Lower lobe of right lung (tissue), 2 donors: Measurements from ENCODE around the gene ATP1B3. TPM values are rescaled to one million over a fixed set of nuclear protein-coding genes. Genes with fewer than 3 reads are reported as not detected.
"Not testable (repeated sequence)": the region's sequence is repeated elsewhere in the genome, so short reads cannot be mapped to it uniquely, and the experiment has no call there.

Experiments
- ATAC-seq, 2 donors: fragments of 200-7000 bp; cut with Tn5 transposase; one replicate each; pipeline ENCODE4 v1.9.1; 2020 to 2022; ENCODE audit warnings: mild to moderate bottlenecking in 2 of 2, moderate library complexity in 2 of 2
- DNase-seq: peaks from one replicate; pipeline ENCODE4 v3.0.0-alpha.2; 2020
- H3K27ac ChIP-seq: fragments of 200-600 bp; one replicate; pipeline ENCODE4 v1.8.0; 2022
- H3K27me3 ChIP-seq: fragments of 200-600 bp; one replicate; pipeline ENCODE4 v1.8.0; 2022; ENCODE audit warnings: low read depth
- H3K36me3 ChIP-seq: fragments of 200-600 bp; one replicate; pipeline ENCODE4 v1.8.0; 2022; ENCODE audit warnings: mild to moderate bottlenecking
- H3K4me1 ChIP-seq: fragments of 200-600 bp; one replicate; pipeline ENCODE4 v1.8.0; 2022
- H3K4me3 ChIP-seq: fragments of 200-600 bp; one replicate; pipeline ENCODE4 v1.8.0; 2022; ENCODE audit warnings: mild to moderate bottlenecking
- H3K9me3 ChIP-seq: fragments of 200-600 bp; one replicate; pipeline ENCODE4 v1.8.0; 2022
- intact Hi-C: fragments of 100-400 bp; cut with DNase I; formaldehyde crosslinking; loops from one replicate; pipeline ENCODE4 v1.11.0; 2022
- total RNA-seq: library from RNA; stranded (reverse); fragmentation: NEBNext Ultra II Directional; extraction: Animal tissue kit (Norgen Biotek cat#: 25700); gene quantifications from one replicate; pipeline ENCODE4 v1.2.1, GENCODE V29; 2021
- TF ChIP-seq, protein P1 (sequence below): fragments of 200-600 bp; IDR thresholded peaks from one replicate; pipeline ENCODE4 v1.8.0; 2022; ENCODE audit warnings: antibody characterized with exemption, mild to moderate bottlenecking
- donor health status: DM: no; HTN: yes; CAD: no; lungs with severe emphysema.

ATP1B3 gene
- total RNA-seq, 1 donor from 2014 or later = 143 TPM

GRCh38 chr3:141845407-141846049, 30.9 kb upstream of the ATP1B3 start:
- Histone ChIP-seq H3K4me1 (no peaks in the 10 kb centered on the region), H3K27me3 (no peaks in the 10 kb centered on the region), H3K9me3 (no peaks in the 10 kb centered on the region), H3K4me3 (no peak overlapping the region), H3K27ac (no peak overlapping the region), H3K36me3 (no peaks in the 10 kb centered on the region)
- TF ChIP-seq, protein P1, sequence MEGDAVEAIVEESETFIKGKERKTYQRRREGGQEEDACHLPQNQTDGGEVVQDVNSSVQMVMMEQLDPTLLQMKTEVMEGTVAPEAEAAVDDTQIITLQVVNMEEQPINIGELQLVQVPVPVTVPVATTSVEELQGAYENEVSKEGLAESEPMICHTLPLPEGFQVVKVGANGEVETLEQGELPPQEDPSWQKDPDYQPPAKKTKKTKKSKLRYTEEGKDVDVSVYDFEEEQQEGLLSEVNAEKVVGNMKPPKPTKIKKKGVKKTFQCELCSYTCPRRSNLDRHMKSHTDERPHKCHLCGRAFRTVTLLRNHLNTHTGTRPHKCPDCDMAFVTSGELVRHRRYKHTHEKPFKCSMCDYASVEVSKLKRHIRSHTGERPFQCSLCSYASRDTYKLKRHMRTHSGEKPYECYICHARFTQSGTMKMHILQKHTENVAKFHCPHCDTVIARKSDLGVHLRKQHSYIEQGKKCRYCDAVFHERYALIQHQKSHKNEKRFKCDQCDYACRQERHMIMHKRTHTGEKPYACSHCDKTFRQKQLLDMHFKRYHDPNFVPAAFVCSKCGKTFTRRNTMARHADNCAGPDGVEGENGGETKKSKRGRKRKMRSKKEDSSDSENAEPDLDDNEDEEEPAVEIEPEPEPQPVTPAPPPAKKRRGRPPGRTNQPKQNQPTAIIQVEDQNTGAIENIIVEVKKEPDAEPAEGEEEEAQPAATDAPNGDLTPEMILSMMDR = no peak
- ATAC-seq = peak in 1 of 2 donors; percentile 9
- DNase-seq = no peak
- intact Hi-C loops = no loop called here

DNA sequence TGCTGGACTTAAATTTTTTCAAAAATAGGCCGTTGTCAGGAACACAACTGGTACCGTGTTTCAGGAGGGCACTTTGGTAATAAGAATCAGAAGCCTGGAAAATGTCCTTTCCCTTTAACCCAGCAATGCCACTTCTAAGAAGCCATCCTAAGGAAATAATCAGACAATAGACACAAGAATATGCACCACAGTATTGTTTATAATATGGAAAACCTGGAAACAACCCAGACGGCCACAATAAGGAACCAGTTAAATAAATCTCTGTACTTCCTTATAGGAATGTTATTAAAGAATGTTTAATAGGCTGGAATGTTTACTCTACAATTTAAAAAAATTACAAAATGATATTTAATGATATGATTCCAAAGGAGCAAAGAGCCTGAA, 30.4 kb upstream of the ATP1B3 start:
- DNase-seq (no peak), ATAC-seq (no peak)
- peaks cover under 1% of the 10 kb centered on the region for H3K4me1 ChIP-seq
- intact Hi-C loops = no loop called here
- no peaks in the 10 kb centered on the region for H3K9me3 ChIP-seq
- H3K4me3 ChIP-seq = no peak overlapping the region
- H3K27me3 ChIP-seq = no peaks in the 10 kb centered on the region
- TF ChIP-seq, protein P1 = no peak
- H3K36me3 ChIP-seq = no peaks in the 10 kb centered on the region
- no peak overlapping the region for H3K27ac ChIP-seq

GRCh38 chr3:141848159-141848748, 28.2 kb upstream of the ATP1B3 start:
- H3K9me3 ChIP-seq, H3K27ac ChIP-seq, H3K4me3 ChIP-seq, DNase-seq, H3K36me3 ChIP-seq, H3K27me3 ChIP-seq, intact Hi-C loops, ATAC-seq: not testable (repeated sequence)
- H3K4me1 ChIP-seq = peaks cover 11% of the 10 kb centered on the region

DNA sequence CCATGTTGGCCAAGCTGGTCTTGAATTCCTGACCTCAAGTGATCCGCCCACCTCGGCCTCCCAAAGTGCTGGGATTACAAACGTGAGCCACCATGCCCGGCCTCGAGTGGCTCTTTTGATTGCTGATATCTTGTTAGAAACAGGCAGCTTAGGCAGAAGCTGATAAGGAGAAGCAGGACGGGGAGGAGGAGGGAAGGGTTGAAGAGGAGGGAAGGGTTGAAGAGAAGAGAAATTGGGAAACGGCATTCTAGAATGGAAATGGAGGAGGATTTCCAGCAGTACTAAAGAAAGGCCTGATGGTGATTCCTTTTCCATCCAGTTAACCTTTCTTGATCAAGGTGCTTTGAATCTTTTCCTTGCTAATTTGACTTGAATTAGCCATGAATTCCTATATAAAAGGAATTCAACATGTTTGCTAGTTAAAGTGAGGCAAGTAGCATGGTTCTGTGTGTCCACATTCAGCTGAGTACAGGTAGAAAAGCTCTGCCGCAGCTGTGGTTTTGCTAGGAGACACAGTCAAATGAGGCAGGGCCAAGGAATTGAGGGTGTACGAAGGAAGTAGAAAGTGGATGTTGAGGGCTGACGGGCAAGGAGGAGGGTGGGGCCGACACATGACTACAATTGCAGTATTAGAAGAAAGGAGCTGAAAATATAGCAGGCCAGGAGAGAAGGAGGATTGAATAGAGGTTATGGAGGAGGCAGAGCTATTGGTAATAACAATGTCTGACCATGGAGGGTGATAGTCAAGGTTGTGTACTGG, 27.2 kb upstream of the ATP1B3 start:
- no peaks in the 10 kb centered on the region for H3K9me3 ChIP-seq
- H3K4me1 ChIP-seq = peaks cover 18% of the 10 kb centered on the region
- intact Hi-C loops = no loop called here
- no peak overlapping the region for H3K4me3 ChIP-seq
- ATAC-seq = peak; percentile 62 to 69
- no peak overlapping the region for H3K27ac ChIP-seq
- no peaks in the 10 kb centered on the region for H3K36me3 ChIP-seq
- no peaks in the 10 kb centered on the region for H3K27me3 ChIP-seq
- peak; percentile 56 for DNase-seq
- TF ChIP-seq, protein P1 = no peak

- H3K4me1 ChIP-seq = peaks cover 18% of the 10 kb centered on the region
- ATAC-seq = peak in 1 of 2 donors; percentile 44
These were observed 25.0 kb upstream of the ATP1B3 start for GRCh38 chr3:141851411-141851810.

More at GRCh38 chr3:141851411-141851810, 25.0 kb upstream of the ATP1B3 start:
- intact Hi-C loops = no loop called here
- Histone ChIP-seq H3K36me3 (no peaks in the 10 kb centered on the region), H3K27ac (no peak overlapping the region), H3K9me3 (no peaks in the 10 kb centered on the region), H3K4me3 (no peak overlapping the region), H3K27me3 (no peaks in the 10 kb centered on the region)
- no peak for DNase-seq
- TF ChIP-seq, protein P1 = no peak
